IPS-11a (cell line): ENCODE measurements around the gene OSBPL8.
"Not testable (repeated sequence)": the region's sequence is repeated elsewhere in the genome, so short reads cannot be mapped to it uniquely, and the experiment has no call there.

Experiments used
- H3K4me3 ChIP-seq: one replicate; pipeline ENCODE4 v1.5.1; 2013; ENCODE audit warnings: low read depth, low read length, control low read depth

Gene OSBPL8

GRCh38 chr12:76532520-76532919 lies 27.1 kb downstream of the OSBPL8 start:
- H3K4me3 ChIP-seq = no peak overlapping the region

GRCh38 chr12:76531056-76531455 lies 28.5 kb downstream of the OSBPL8 start:
- H3K4me3 ChIP-seq = no peak overlapping the region

- H3K4me3 ChIP-seq = no peak overlapping the region
Observed at GRCh38 chr12:76530516-76530915, 29.1 kb downstream of the OSBPL8 start.

GRCh38 chr12:76529226-76529918 lies 30.2 kb downstream of the OSBPL8 start:
- no peak overlapping the region for H3K4me3 ChIP-seq

- no peak overlapping the region for H3K4me3 ChIP-seq
Observed at GRCh38 chr12:76523408-76523807, 36.2 kb downstream of the OSBPL8 start.

- H3K4me3 ChIP-seq = no peak overlapping the region
Observed at GRCh38 chr12:76520348-76520747, 39.2 kb downstream of the OSBPL8 start.

GRCh38 chr12:76519538-76519937 lies 40.0 kb downstream of the OSBPL8 start:
- no peak overlapping the region for H3K4me3 ChIP-seq

GRCh38 chr12:76518699-76519098 lies 40.9 kb downstream of the OSBPL8 start:
- H3K4me3 ChIP-seq = no peak overlapping the region

- H3K4me3 ChIP-seq = no peak overlapping the region
Observed at GRCh38 chr12:76515271-76515670, 44.3 kb downstream of the OSBPL8 start.

- H3K4me3 ChIP-seq = not testable (repeated sequence)
Observed at GRCh38 chr12:76511116-76511716, 48.4 kb downstream of the OSBPL8 start.

GRCh38 chr12:76508128-76508980 lies 51.2 kb downstream of the OSBPL8 start:
- H3K4me3 ChIP-seq = no peak overlapping the region

GRCh38 chr12:76506149-76506548 lies 53.4 kb downstream of the OSBPL8 start:
- H3K4me3 ChIP-seq = no peak overlapping the region

- H3K4me3 ChIP-seq = no peak overlapping the region
Observed at GRCh38 chr12:76505050-76505449, 54.5 kb downstream of the OSBPL8 start.

- no peak overlapping the region for H3K4me3 ChIP-seq
Observed at GRCh38 chr12:76504606-76505005, 55.0 kb downstream of the OSBPL8 start.

- H3K4me3 ChIP-seq = no peak overlapping the region
Observed at GRCh38 chr12:76503957-76504356, 55.6 kb downstream of the OSBPL8 start.

- no peak overlapping the region for H3K4me3 ChIP-seq
Observed at GRCh38 chr12:76501390-76501789, 58.2 kb downstream of the OSBPL8 start.

GRCh38 chr12:76499136-76499535 lies 60.4 kb downstream of the OSBPL8 start:
- H3K4me3 ChIP-seq = not testable (repeated sequence)

GRCh38 chr12:76495556-76495955 lies 64.0 kb downstream of the OSBPL8 start:
- no peak overlapping the region for H3K4me3 ChIP-seq

- no peak overlapping the region for H3K4me3 ChIP-seq
Observed at GRCh38 chr12:76491292-76491691, 68.3 kb downstream of the OSBPL8 start.

- H3K4me3 ChIP-seq = no peak overlapping the region
Observed at GRCh38 chr12:76490763-76491162, 68.8 kb downstream of the OSBPL8 start.

GRCh38 chr12:76489737-76490136 lies 69.8 kb downstream of the OSBPL8 start:
- no peak overlapping the region for H3K4me3 ChIP-seq

- no peak overlapping the region for H3K4me3 ChIP-seq
Observed at GRCh38 chr12:76486011-76486410, 73.6 kb downstream of the OSBPL8 start.
